Right ventricle myocardium inferior (tissue), 1 donor: ENCODE results near the gene CCDC74A. TPM values are rescaled to one million over a fixed set of nuclear protein-coding genes. Genes with fewer than 3 reads are reported as not detected.
"Not testable (repeated sequence)": the region's sequence is repeated elsewhere in the genome, so short reads cannot be mapped to it uniquely, and the experiment has no call there.

Source experiments
- ATAC-seq: fragments of 200-7000 bp; cut with Tn5 transposase; one replicate; pipeline ENCODE4 v1.9.1; 2020; ENCODE audit warnings: mild to moderate bottlenecking, moderate library complexity
- DNase-seq: peaks from one replicate; pipeline ENCODE4 v3.0.0; 2021; ENCODE audit errors: missing footprints
- intact Hi-C: fragments of 100-400 bp; cut with DNase I; formaldehyde crosslinking; loops from one replicate; pipeline ENCODE4 v1.11.0; 2022
- long read RNA-seq: library from polyadenylated mRNA; unstranded; transcript quantifications from one replicate; pipeline ENCODE4 v2.0.0, GENCODE V29; 2021
- total RNA-seq: library from RNA; stranded (reverse); fragmentation: NEBNext Ultra II Directional; extraction: Animal tissue kit (Norgen Biotek cat#: 25700); gene quantifications from one replicate; pipeline ENCODE4 v1.2.1, GENCODE V29; 2021
- donor health status: DM: no; HTN: yes; CAD: no; lungs with severe emphysema.

Gene CCDC74A
- 0.65 TPM for total RNA-seq
- long read RNA-seq, partial matches to known transcripts, result 0 of 4 reads
- long read RNA-seq, other reads (novel, unspliced or antisense), result 2 of 4 reads

GRCh38 chr2:131527131-131528001, at the start of gene CCDC74A:
Gene CCDC74A, plus strand, starts transcription at chr2:131527888. Its CDS starts 83 bp downstream, at chr2:131527971.
- DNase-seq (peak; percentile 86), ATAC-seq (peak; percentile 81)
- intact Hi-C loops, result not testable (repeated sequence)

- peak; percentile 84 for ATAC-seq
- intact Hi-C loops, DNase-seq: not testable (repeated sequence)
Observed at GRCh38 chr2:131478074-131478849, 49.4 kb upstream of the CCDC74A start.

GRCh38 chr2:131478850-131479461, 48.7 kb upstream of the CCDC74A start:
- intact Hi-C loops, DNase-seq: not testable (repeated sequence)
- peak; percentile 78 for ATAC-seq

GRCh38 chr2:131480351-131480750, 47.3 kb upstream of the CCDC74A start:
- DNase-seq, ATAC-seq, intact Hi-C loops: not testable (repeated sequence)

GRCh38 chr2:131482506-131483155, 45.1 kb upstream of the CCDC74A start:
- intact Hi-C loops, ATAC-seq, DNase-seq: not testable (repeated sequence)

GRCh38 chr2:131483981-131484820, 43.5 kb upstream of the CCDC74A start:
- ATAC-seq, intact Hi-C loops: not testable (repeated sequence)

GRCh38 chr2:131484906-131485460, 42.7 kb upstream of the CCDC74A start:
- ATAC-seq, intact Hi-C loops: not testable (repeated sequence)

More at GRCh38 chr2:131483981-131484820, 43.5 kb upstream of the CCDC74A start:
- not testable (repeated sequence) for DNase-seq

GRCh38 chr2:131486201-131486902, 41.3 kb upstream of the CCDC74A start:
- DNase-seq, intact Hi-C loops, ATAC-seq: not testable (repeated sequence)

More at GRCh38 chr2:131484906-131485460, 42.7 kb upstream of the CCDC74A start:
- not testable (repeated sequence) for DNase-seq

GRCh38 chr2:131488306-131489205, 39.1 kb upstream of the CCDC74A start:
- ATAC-seq, result peak; percentile 25
- intact Hi-C loops, result no loop called here
- peak; percentile 77 for DNase-seq

- ATAC-seq, DNase-seq, intact Hi-C loops: not testable (repeated sequence)
Observed at GRCh38 chr2:131490616-131491468, 36.8 kb upstream of the CCDC74A start.

GRCh38 chr2:131491469-131491836, 36.2 kb upstream of the CCDC74A start:
- intact Hi-C loops, DNase-seq, ATAC-seq: not testable (repeated sequence)

GRCh38 chr2:131492015-131492417, 35.7 kb upstream of the CCDC74A start, which contains the start of gene MZT2A:
Gene MZT2A, minus strand, starts transcription at chr2:131492397. Its CDS starts 21 bp downstream, at chr2:131492376.
- ATAC-seq, intact Hi-C loops: not testable (repeated sequence)
- DNase-seq, result peak; percentile 77

- intact Hi-C loops, result no loop called here
- DNase-seq (peak; percentile 97), ATAC-seq (peak; percentile 89)
Observed at GRCh38 chr2:131492418-131493198, 35.1 kb upstream of the CCDC74A start.
